Measurements from ENCODE around the gene NME4.

The NME4 gene

DNA sequence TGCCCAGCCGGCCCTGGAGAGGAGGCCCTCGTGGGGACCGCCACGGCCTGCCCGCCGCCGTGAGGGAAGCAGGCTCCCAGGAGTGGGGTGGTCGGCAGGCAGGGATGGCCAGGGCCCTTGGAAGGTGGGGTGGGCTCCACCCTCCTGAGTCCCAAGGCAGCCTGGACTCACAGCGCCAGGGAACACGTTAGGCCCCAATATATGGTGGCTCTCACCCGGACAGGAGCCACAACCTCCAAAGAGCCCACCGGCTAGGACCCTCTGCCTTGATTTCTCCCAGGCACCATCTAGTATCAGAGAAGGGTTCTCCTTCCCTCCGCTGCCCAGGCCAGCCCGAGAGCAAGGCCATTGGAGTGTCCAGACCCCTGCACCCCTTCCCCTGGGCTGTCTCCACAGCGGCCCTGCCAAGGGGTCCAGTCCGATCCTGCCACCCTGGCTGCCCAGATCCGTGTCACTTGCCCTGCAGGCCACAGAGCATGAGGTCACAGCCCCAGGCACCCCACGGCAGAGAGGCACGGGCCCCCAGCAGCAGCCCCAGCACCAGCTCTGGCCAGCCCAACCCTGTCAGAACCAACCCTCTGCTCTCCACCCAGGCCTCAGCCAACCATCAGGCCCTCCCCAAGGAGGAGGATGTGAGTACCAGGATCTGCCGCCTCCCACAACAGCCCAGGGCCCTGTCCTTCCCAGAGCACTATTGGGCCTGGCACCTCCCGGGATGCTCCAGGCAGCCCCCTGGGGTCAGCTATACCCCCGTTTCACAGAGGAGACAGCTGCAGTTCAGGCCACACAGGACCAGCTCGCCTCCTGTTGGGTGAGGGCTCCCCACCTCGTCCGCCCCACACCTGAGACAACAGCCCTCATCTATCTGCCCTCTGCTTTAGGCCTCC is 43.4 kb upstream of the NME4 start:
- no peak for DNase-seq (ENCODE audit: low read depth)
- TF ChIP-seq, protein P1, sequence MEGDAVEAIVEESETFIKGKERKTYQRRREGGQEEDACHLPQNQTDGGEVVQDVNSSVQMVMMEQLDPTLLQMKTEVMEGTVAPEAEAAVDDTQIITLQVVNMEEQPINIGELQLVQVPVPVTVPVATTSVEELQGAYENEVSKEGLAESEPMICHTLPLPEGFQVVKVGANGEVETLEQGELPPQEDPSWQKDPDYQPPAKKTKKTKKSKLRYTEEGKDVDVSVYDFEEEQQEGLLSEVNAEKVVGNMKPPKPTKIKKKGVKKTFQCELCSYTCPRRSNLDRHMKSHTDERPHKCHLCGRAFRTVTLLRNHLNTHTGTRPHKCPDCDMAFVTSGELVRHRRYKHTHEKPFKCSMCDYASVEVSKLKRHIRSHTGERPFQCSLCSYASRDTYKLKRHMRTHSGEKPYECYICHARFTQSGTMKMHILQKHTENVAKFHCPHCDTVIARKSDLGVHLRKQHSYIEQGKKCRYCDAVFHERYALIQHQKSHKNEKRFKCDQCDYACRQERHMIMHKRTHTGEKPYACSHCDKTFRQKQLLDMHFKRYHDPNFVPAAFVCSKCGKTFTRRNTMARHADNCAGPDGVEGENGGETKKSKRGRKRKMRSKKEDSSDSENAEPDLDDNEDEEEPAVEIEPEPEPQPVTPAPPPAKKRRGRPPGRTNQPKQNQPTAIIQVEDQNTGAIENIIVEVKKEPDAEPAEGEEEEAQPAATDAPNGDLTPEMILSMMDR (IDR thresholded peaks at IDR 0.05; ENCODE audit: control insufficient read depth, insufficient read depth, low read depth, low read length, missing control alignments): no peak
- H3K4me3 ChIP-seq (ENCODE audit: control insufficient read depth, low read depth, low read length): no peak overlapping the region; the same call in none of the 2 replicates

DNA sequence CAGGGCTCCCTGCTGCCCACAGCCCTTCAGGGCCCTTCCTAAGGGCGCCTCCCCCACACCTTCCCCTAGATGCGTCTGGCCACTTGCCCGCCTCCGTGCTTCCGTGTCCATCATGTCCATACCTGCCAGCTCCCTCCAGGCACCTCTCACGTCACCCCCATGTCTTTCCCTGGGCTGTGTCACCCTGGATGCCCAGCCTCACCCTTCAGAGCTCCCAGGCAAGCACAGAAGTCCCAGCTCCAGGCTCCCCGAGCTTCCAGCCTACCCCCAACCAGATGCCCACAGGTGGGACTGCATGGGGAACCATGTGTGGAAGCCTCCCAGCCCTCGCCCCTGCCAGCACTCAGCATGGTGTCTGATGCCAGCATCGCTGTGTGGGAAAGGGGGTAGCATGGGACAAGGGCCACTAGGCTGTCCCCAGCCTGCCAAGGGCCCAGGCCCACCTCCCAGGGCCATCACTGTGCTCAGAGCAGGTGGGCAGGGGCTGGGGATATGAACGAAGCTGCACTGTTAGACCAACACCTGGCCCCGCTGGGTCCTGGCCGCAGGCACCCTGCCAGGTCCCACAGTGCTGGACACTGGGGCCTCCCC is 42.6 kb upstream of the NME4 start:
- no peak for DNase-seq (ENCODE audit: low read depth)
- H3K4me3 ChIP-seq (ENCODE audit: control insufficient read depth, low read depth, low read length): no peak overlapping the region
- TF ChIP-seq, protein P1 (IDR thresholded peaks at IDR 0.05; ENCODE audit: control insufficient read depth, insufficient read depth, low read depth, low read length, missing control alignments): no peak

DNA sequence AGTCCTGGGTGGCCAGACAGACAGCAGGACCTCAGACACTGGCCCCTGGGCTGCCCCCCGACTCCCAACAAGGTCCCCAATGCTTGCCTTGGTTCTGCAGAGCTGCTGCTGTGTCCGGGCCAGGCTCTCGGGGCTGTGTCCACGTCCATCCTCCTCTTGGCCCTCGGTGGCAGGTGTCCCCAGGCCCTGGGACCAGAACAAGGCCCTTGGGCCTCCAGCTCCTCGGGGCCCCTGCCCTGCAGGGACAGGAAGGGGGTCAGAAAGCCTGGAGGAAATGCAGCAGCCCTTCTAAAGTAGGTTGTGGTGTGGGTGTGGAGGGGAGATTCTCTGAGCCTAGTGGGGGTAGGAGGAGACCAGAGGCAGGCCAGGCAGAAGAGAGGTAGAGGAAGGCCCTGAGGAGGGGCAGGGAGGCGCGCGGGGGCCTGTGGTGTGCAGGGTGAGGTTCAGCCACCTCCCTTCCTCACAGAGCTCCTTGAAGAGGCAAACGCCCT is 42.0 kb upstream of the NME4 start:
- H3K4me3 ChIP-seq (ENCODE audit: control insufficient read depth, low read depth, low read length): no peak overlapping the region
- no peak for DNase-seq (ENCODE audit: low read depth)
- TF ChIP-seq, protein P1 (IDR thresholded peaks at IDR 0.05; ENCODE audit: control insufficient read depth, insufficient read depth, low read depth, low read length, missing control alignments): no peak

DNA sequence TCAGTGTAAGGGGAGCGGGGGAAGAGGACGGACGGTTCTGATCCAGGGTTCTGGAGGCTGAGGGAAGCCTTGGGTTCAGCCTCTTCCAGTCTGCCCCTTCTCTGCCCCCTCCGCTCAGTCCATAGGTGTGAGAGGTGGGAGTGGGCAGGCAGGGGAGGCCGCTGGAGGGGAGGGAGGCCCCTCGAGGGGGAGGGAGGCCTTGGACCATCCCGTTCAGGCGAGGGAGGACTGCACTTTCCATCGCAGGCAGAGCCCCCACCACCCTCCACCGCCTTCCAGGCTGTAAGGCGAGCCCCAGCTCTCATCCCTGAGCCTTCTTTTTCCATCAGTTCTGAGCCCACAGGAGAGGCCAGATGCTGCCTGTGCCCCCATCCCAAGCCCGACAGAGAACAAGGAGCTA is 40.3 kb upstream of the NME4 start:
- TF ChIP-seq, protein P1 (IDR thresholded peaks at IDR 0.05; ENCODE audit: control insufficient read depth, insufficient read depth, low read depth, low read length, missing control alignments): no peak
- H3K4me3 ChIP-seq (ENCODE audit: control insufficient read depth, low read depth, low read length): no peak overlapping the region
- DNase-seq (ENCODE audit: low read depth): no peak

DNA sequence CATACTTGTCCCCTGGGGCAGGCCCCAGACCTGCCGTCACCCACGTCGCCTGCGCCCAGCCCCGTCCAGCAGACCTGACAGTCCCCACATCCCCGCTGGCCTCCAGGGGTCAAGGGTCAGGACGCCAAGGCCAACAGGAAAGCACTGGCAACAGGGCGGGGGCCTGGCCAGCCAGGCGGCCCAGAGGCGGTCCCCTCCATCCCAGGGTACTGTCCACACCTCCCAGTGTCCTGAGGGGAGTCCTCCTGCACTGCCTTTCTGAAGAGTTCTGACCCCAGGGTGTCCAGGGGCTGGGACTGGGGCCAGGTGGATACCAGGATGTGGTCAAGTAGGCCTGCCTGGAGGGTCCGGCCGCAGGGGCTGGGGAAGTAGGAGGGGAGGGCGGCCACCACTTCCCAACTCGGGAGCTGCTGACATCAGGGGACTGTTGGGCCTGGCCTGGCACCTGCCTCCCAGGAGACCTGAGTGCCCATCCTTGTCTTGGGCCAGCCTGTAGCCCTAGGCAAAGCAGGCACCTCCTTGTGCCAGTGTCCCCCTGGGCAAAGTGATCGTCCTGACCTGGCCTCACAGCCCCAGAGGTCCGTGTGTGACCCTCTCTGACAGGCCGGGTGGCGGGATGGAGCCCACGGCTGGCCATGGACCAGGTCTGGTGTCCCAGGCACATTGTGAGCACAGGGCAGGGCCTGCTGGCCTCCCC is 37.8 kb upstream of the NME4 start:
- no peak for DNase-seq (ENCODE audit: low read depth)
- TF ChIP-seq, protein P1 (IDR thresholded peaks at IDR 0.05; ENCODE audit: control insufficient read depth, insufficient read depth, low read depth, low read length, missing control alignments): no peak
- H3K4me3 ChIP-seq (ENCODE audit: control insufficient read depth, low read depth, low read length): no peak overlapping the region

DNA sequence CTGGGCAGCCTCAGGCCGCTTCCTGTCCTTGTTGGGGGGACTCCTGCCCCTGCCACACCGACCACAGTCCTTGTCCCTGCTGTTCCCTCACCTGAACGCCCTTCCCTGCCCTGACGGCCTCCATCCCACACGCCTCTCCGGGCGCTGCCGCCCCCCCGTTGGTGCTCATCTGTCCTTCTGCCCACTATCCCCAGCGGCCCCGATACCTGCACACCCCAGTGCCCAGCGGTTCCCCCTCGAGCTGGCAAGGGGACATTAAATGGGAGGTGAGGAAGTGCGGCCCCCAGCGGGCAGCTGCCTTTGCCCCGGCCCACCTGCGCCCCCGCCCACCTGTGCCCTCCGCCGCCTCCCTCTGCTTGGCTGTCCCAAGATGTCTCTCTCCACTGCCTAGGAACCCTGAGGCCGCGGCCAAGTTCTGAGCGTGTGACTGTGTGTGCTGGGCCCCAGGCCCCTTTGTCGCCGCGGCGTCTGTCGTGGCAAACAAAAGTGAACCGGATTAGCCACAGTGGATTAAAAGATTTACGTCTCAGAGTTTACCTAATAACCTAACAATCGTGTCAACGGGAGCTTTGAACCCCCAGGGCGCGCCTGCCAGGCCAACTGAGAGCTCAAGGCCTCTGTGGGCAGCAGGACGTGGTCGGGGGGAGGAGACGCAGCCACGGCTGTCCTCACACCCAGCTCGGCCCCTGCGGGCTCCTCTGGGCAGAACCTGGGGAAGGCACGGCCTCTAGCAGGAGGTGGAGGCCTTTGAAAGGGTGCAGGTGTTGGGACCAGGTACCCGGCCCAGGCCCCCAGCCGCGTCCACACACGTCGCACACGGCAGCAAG is 36.9 kb upstream of the NME4 start:
- no peak overlapping the region for H3K4me3 ChIP-seq (ENCODE audit: control insufficient read depth, low read depth, low read length)

More for the DNA sequence above, 36.9 kb upstream of the NME4 start:
- TF ChIP-seq, protein P1 (IDR thresholded peaks at IDR 0.05; ENCODE audit: control insufficient read depth, insufficient read depth, low read depth, low read length, missing control alignments): no peak
- DNase-seq (ENCODE audit: low read depth): no peak
